LNCaP clone FGC (cell line): ENCODE data around the gene ONECUT3.

ENCODE experiments used
- DNase-seq: peaks from one replicate; pipeline ENCODE4 v3.0.0-alpha.2; 2011; ENCODE audit warnings: low read depth
- H3K4me3 ChIP-seq: 2 replicates; pipeline ENCODE4 v1.5.1; 2011; ENCODE audit warnings: mild to moderate bottlenecking, low read depth, low read length, control low read depth
- CTCF ChIP-seq: IDR thresholded peaks from 2 replicates; pipeline ENCODE4 v1.5.1; 2012; ENCODE audit warnings: mild to moderate bottlenecking; ENCODE audit not compliant: control insufficient read depth, insufficient read depth; ENCODE audit errors: extremely low read depth

Gene ONECUT3

GRCh38 chr19:1761528-1762242 lies 8.4 kb downstream of the ONECUT3 start:
- no peak for DNase-seq
- no peak overlapping the region for H3K4me3 ChIP-seq
- TF ChIP-seq CTCF: no peak

DNA sequence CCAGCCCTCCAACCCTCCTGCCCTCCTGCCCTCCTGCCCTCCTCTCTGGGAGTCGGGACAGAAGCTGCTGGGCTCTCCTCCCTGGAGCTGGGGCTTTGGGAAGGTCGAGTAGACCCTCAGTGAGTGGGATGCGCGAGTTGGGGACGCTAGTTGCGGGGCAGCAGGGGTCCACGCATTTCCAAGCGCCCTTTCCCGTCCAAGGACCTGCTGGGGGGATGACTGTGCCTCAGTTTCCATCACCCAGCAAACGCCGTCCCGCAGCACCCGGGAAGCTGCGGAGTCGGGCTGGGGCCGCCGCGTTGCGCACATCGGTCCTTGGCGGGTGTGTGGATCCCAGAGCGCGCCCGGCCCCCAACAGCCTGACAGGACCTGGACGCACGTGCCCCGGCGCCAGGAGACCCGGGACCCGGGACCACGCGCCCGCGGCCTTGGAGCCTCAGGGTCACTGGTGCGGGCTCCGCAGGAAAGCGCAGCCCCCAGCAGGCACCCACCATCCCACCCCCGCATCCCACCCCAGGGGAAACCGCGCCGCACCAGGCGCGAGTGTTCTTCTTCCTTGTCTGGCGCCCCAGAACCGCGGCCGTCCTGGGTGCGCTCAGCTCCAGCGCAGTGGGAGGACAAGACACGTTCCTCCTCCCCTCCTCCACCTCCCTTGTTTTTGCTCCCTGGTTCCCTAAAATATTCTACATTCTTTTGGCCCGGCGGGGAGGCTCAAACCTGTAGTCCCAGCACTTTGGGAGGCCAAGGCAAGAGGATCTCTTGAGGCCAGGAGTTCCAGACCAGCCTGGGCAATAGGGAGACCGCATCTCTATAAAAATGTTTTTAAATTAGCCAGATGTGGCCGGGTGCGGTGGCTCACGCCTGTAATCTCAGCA lies 9.2 kb downstream of the ONECUT3 start:
- no peak for DNase-seq
- no peak for TF ChIP-seq CTCF
- H3K4me3 ChIP-seq: no peak overlapping the region

DNA sequence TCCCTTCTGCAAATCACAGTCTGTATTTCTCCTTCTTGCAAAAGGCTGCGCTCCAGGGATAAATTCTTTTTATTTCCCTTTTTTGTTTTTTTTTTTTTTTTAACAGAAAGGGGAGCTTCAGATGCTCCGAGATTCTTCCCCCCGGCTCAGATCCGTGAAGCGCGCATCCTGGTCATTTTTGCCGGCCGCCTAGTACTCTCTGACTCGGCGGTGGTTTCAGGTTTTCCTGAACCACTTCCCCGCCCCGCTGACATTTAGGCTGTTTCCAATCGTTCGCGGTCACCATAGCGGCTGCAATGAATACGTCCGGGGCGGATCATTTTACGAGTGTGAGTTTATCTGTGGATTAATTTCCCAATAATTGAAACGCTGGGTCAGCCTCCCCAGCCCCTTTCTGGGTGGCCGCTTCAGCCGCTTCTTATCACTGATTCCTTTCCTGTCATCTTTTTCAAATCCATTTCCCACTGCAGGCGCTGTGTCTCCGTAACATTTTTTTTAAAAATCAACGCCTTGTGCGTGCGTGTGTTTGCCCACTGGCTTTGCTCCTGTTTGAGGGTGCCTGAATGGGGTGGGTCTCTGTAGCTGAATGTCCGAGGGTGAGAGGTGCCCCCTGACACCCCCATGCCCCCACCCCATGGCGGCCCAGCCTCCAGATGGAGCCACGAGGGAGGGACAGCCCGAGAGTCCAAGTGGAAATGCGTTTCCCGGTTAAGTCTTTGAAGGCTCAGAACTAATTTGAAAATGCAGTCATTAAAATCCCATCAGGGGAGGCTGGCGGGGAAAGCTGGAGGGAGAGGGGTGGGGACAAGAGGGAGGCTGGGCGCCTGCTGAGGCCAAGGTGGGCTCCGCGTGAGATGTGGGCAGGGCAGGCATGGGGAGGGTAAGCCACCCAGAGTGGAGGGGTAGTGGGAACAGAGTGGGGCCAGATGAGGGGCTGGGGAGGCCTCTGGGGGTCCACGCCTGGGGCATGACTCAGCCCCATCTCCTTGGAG lies 10.6 kb downstream of the ONECUT3 start:
- no peak for TF ChIP-seq CTCF
- DNase-seq: no peak
- H3K4me3 ChIP-seq: no peak overlapping the region

DNA sequence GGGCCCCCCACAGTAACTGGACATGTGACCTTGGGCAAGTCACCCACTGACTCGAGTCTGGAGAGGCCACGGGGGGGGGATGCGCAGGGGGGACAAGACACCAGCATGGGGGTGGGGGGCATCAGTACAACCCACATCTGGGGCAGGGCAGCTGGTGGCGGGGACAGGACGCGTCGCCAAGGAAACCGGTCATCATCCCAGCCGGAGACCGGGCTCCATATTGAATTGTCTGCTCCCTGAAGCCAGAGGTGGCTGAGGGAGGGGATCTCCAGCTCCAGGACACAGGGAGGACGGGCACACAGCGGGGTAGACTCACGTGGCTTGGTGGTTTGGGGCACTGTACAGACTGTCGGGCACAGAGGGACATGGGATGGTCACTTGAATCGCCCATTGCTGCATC lies 11.4 kb downstream of the ONECUT3 start:
- H3K4me3 ChIP-seq: no peak overlapping the region
- TF ChIP-seq CTCF: no peak
- no peak for DNase-seq

DNA sequence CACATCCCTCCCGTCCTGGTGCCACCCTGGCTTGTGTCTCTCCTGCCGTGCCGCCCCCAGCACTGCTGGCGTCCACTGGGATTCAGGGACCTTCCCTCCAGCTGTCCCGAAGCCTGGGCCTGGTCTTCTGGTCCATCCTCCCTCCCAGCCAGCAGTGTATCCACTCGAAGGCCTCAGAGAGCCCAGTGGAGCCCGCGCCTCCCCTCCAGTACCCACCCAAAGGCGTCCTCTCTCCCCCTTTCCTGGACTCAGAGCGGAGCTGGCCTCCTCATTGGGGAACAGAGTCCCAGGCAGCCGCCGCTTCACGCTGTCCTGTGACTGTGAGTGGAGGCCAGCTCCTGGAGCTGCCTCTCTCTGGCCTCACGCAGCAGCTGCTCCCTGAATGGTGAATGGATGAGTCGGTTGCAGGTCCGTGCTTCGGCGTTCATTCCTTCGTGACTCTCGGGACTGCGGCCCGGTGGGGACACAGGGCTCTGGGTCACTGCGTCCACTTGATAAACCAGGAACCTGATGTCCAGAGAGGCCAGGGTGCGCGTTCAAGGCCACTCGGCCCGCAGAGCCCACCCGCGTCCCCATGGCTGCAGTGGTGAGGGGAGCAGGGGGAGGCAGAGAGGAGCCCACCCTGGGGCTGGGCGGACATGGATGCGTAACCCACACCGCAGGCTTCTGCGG lies 12.1 kb downstream of the ONECUT3 start:
- no peak for TF ChIP-seq CTCF
- no peak overlapping the region for H3K4me3 ChIP-seq

GRCh38 chr19:1765904-1766799 lies 12.8 kb downstream of the ONECUT3 start:
- H3K4me3 ChIP-seq: no peak overlapping the region
- DNase-seq: no peak
- no peak for TF ChIP-seq CTCF

More for the DNA sequence above, 12.1 kb downstream of the ONECUT3 start:
- DNase-seq: no peak
